ENCODE results near the gene PPT1.
"Not testable (repeated sequence)": the region's sequence is repeated elsewhere in the genome, so short reads cannot be mapped to it uniquely, and the experiment has no call there.

PPT1 gene

DNA sequence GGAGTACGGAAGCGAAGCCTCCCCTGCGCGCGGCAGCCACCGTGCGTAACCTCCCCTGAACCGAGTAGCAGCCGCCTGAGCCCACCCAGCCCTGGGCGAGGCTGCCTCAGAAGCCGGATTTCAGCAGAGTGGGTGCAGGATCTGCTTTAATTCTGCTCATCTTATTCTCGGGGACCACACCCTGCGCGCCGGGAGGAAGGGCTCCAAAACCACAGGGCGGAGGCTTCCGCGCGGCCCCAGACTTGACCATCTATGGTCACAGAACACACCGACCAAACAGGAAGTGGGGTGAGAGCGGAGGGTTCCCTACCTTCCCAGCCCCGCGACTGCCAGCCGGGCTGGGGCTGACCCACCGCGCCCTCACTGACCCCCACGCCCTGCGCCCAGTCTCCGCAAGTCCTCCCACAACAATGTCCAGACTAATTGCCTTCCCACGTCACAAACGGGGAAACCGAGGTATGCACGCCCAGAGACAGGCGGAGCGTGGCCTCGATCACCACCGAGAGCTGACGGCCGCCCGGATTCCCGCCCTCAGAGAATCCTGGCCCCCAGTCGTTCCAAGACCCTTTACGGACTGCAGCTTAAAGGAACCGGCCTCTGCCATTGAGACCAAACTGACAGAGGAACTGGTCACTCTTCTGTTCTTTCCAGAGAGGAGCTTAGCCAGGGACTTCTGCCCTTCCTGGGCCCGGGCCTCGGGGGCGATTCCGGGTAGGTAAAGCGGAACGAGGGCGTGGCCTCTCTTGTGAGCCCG, 57.1 kb downstream of the PPT1 start:
- Histone ChIP-seq H3K9ac (ENCODE audit: low read depth, low read length) (peak overlapping the region; percentile 97), H3K27ac (ENCODE audit: low read length) (peak overlapping the region; percentile 96), H2AFZ (ENCODE audit: low read depth, low read length) (peak overlapping the region; percentile 97), H3K4me3 (ENCODE audit: low read depth in 1 of 2, low read length in 2 of 2) (peak overlapping the region; percentile 80 to 99), H3K4me2 (ENCODE audit: insufficient read depth, low read length) (peak overlapping the region; percentile 95), H3K4me1 (ENCODE audit: insufficient read depth, low read length) (peaks cover 49% of the 10 kb centered on the region), H3K27me3 (ENCODE audit: insufficient read depth, low read length, poor library complexity) (no peaks in the 10 kb centered on the region), H3K9me3 (ENCODE audit: insufficient read depth, low read length, severe bottlenecking) (no peaks in the 10 kb centered on the region), H3K79me2 (ENCODE audit: insufficient read depth, low read length) (peaks cover 53% of the 10 kb centered on the region), H3K36me3 (ENCODE audit: insufficient read depth, low read length) (peaks cover 12% of the 10 kb centered on the region), H4K20me1 (ENCODE audit: insufficient read depth, low read length) (peaks cover 14% of the 10 kb centered on the region; the same call in 1 of the 2 replicates)
- peak; percentile 41 for ATAC-seq (ENCODE audit: insufficient read depth, low read depth)
- DNase-seq: peak; percentile 71
- no peak for TF ChIP-seq EZH2 (IDR thresholded peaks at IDR 0.05; ENCODE audit: borderline replicate concordance, low read depth, low read length, severe bottlenecking)
- TF ChIP-seq, protein P1, sequence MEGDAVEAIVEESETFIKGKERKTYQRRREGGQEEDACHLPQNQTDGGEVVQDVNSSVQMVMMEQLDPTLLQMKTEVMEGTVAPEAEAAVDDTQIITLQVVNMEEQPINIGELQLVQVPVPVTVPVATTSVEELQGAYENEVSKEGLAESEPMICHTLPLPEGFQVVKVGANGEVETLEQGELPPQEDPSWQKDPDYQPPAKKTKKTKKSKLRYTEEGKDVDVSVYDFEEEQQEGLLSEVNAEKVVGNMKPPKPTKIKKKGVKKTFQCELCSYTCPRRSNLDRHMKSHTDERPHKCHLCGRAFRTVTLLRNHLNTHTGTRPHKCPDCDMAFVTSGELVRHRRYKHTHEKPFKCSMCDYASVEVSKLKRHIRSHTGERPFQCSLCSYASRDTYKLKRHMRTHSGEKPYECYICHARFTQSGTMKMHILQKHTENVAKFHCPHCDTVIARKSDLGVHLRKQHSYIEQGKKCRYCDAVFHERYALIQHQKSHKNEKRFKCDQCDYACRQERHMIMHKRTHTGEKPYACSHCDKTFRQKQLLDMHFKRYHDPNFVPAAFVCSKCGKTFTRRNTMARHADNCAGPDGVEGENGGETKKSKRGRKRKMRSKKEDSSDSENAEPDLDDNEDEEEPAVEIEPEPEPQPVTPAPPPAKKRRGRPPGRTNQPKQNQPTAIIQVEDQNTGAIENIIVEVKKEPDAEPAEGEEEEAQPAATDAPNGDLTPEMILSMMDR (IDR thresholded peaks at IDR 0.05; ENCODE audit: borderline replicate concordance, extremely low read depth, low read length, poor library complexity, severe bottlenecking): no peak

DNA sequence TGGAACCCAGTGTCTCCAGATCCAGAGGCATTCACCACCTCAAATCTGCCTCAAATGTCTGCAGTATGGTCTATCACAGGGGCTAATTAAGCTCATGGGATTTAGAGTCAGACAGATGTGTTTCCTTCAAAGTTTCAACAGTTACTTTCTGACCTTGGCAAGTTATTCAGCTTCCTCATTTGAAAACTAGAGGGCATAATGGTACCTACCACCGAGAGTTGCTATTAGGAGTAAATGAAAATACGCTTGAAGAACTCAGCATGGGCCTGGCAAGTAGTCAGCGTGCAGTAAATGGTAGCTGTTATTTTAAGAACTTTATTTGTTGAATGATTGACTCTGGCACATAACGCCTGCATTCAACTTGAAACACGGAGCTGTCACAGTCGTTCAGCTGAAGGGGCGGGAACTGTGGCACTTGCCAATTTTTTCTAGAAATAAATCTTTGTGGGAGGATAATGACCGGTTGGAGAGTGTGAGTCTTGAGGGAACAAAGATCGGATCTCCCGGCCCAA, 57.8 kb downstream of the PPT1 start:
- Histone ChIP-seq H3K4me3 (ENCODE audit: low read depth in 1 of 2, low read length in 2 of 2) (peak overlapping the region; percentile 80 to 99), H3K36me3 (ENCODE audit: insufficient read depth, low read length) (peaks cover 10% of the 10 kb centered on the region), H3K9me3 (ENCODE audit: insufficient read depth, low read length, severe bottlenecking) (no peaks in the 10 kb centered on the region), H3K27ac (ENCODE audit: low read length) (peak overlapping the region; percentile 96), H3K9ac (ENCODE audit: low read depth, low read length) (peak overlapping the region; percentile 97), H3K4me2 (ENCODE audit: insufficient read depth, low read length) (peak overlapping the region; percentile 95), H4K20me1 (ENCODE audit: insufficient read depth, low read length) (peaks cover 14% of the 10 kb centered on the region; the same call in 1 of the 2 replicates), H3K79me2 (ENCODE audit: insufficient read depth, low read length) (peaks cover 47% of the 10 kb centered on the region), H3K27me3 (ENCODE audit: insufficient read depth, low read length, poor library complexity) (no peaks in the 10 kb centered on the region), H3K4me1 (ENCODE audit: insufficient read depth, low read length) (peaks cover 55% of the 10 kb centered on the region), H2AFZ (ENCODE audit: low read depth, low read length) (peak overlapping the region; percentile 97)
- TF ChIP-seq, protein P1 (IDR thresholded peaks at IDR 0.05; ENCODE audit: borderline replicate concordance, extremely low read depth, low read length, poor library complexity, severe bottlenecking): peak; percentile 38
- no peak for TF ChIP-seq EZH2 (IDR thresholded peaks at IDR 0.05; ENCODE audit: borderline replicate concordance, low read depth, low read length, severe bottlenecking)
- DNase-seq: no peak
- no peak for ATAC-seq (ENCODE audit: insufficient read depth, low read depth)

DNA sequence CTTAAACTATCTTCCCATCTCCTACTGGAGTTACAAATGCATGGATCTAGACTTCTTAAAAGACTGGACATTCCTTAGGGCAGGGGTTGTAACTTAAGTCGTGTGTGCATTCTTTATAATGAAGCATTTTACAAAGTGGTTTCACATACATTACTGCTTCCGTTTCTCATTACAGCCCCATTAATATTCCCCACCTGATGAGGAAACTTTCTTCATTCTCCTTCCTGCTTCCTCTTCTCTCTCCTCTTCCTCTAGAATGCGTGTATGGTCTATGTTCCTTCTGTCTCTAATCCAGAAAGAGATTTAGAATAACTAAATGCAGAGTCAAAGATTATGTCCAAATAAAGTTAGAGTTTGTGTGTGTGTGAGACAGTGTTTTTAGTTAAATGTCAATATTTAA, 58.4 kb downstream of the PPT1 start:
- Histone ChIP-seq H3K4me1 (ENCODE audit: insufficient read depth, low read length) (peaks cover 57% of the 10 kb centered on the region), H3K4me2 (ENCODE audit: insufficient read depth, low read length) (peak overlapping the region; percentile 95), H3K79me2 (ENCODE audit: insufficient read depth, low read length) (peaks cover 41% of the 10 kb centered on the region), H3K36me3 (ENCODE audit: insufficient read depth, low read length) (peaks cover 10% of the 10 kb centered on the region), H3K27me3 (ENCODE audit: insufficient read depth, low read length, poor library complexity) (no peaks in the 10 kb centered on the region), H3K9ac (ENCODE audit: low read depth, low read length) (peak overlapping the region; percentile 97), H3K4me3 (ENCODE audit: low read depth in 1 of 2, low read length in 2 of 2) (no peak overlapping the region), H3K9me3 (ENCODE audit: insufficient read depth, low read length, severe bottlenecking) (no peaks in the 10 kb centered on the region), H2AFZ (ENCODE audit: low read depth, low read length) (no peak overlapping the region), H3K27ac (ENCODE audit: low read length) (no peak overlapping the region), H4K20me1 (ENCODE audit: insufficient read depth, low read length) (peaks cover 14% of the 10 kb centered on the region; the same call in 1 of the 2 replicates)
- no peak for DNase-seq
- TF ChIP-seq, protein P1 (IDR thresholded peaks at IDR 0.05; ENCODE audit: borderline replicate concordance, extremely low read depth, low read length, poor library complexity, severe bottlenecking): no peak
- TF ChIP-seq EZH2 (IDR thresholded peaks at IDR 0.05; ENCODE audit: borderline replicate concordance, low read depth, low read length, severe bottlenecking): no peak
- no peak for ATAC-seq (ENCODE audit: insufficient read depth, low read depth)

DNA sequence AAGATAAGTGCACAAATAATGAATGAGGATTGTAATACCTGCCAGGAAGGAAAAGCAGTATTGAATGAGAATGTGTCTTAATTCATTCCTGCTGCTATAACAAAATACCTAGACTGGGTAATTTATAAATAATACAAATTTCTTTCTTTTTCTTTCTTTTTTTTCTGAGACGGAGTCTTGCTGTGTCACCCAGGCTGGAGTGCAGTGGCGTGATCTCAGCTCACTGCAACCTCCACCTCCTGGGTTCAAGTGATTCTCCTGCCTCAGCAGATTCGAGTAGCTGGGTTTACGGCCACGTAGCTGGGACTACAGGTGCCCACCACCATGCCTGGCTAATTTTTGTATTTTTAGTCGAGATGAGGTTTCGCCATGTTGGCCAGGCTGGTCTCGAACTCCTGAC, 59.8 kb downstream of the PPT1 start:
- H3K9ac ChIP-seq (ENCODE audit: low read depth, low read length); H3K36me3 ChIP-seq (ENCODE audit: insufficient read depth, low read length); H3K4me2 ChIP-seq (ENCODE audit: insufficient read depth, low read length); H3K27me3 ChIP-seq (ENCODE audit: insufficient read depth, low read length, poor library complexity); H3K27ac ChIP-seq (ENCODE audit: low read length); H2AFZ ChIP-seq (ENCODE audit: low read depth, low read length); ATAC-seq (ENCODE audit: insufficient read depth, low read depth); H3K4me3 ChIP-seq (ENCODE audit: low read depth in 1 of 2, low read length in 2 of 2); H3K9me3 ChIP-seq (ENCODE audit: insufficient read depth, low read length, severe bottlenecking); DNase-seq: not testable (repeated sequence)
- peaks cover 10% of the 10 kb centered on the region; the same call in 1 of the 2 replicates for H4K20me1 ChIP-seq (ENCODE audit: insufficient read depth, low read length)
- H3K4me1 ChIP-seq (ENCODE audit: insufficient read depth, low read length): peaks cover 42% of the 10 kb centered on the region
- peaks cover 26% of the 10 kb centered on the region for H3K79me2 ChIP-seq (ENCODE audit: insufficient read depth, low read length)
